Astrocyte of the spinal cord (primary cell): Measurements from ENCODE around the gene USP35.
"Not testable (repeated sequence)": the region's sequence is repeated elsewhere in the genome, so short reads cannot be mapped to it uniquely, and the experiment has no call there.

Experiments used
- DNase-seq: peaks from one replicate; pipeline ENCODE4 v3.0.0; 2011; ENCODE audit warnings: low read depth, low spot score
- H3K4me3 ChIP-seq: 2 replicates; pipeline ENCODE4 v1.5.1; 2011; ENCODE audit warnings: low read depth, mild to moderate bottlenecking, low read length, moderate library complexity
- CTCF ChIP-seq: IDR thresholded peaks from 2 replicates; pipeline ENCODE4 v1.5.1; 2012; ENCODE audit warnings: low read depth, mild to moderate bottlenecking, low read length, inconsistent platforms
- in situ Hi-C: cut with HindIII; loops from 2 replicates; pipeline ENCODE4 v1.10.0; 2017; ENCODE audit warnings: low sequenced_read_pairs

The USP35 gene

GRCh38 chr11:78218707-78219492, 30.2 kb downstream of the USP35 start:
- no peak overlapping the region for H3K4me3 ChIP-seq
- no peak for DNase-seq
- in situ Hi-C loops: no loop called here
- TF ChIP-seq CTCF: no peak

GRCh38 chr11:78219493-78220217, 30.9 kb downstream of the USP35 start:
- no peak for TF ChIP-seq CTCF
- DNase-seq: no peak
- in situ Hi-C loops: no loop called here
- no peak overlapping the region for H3K4me3 ChIP-seq

- H3K4me3 ChIP-seq: no peak overlapping the region
- no peak for DNase-seq
- in situ Hi-C loops: no loop called here
- no peak for TF ChIP-seq CTCF
These were observed 31.8 kb downstream of the USP35 start for GRCh38 chr11:78220218-78221157.

- DNase-seq: no peak
- TF ChIP-seq CTCF: no peak
- H3K4me3 ChIP-seq: no peak overlapping the region
- in situ Hi-C loops: no loop called here
These were observed 32.9 kb downstream of the USP35 start for GRCh38 chr11:78221396-78222315.

- DNase-seq, H3K4me3 ChIP-seq, in situ Hi-C loops: not testable (repeated sequence)
These were observed 34.0 kb downstream of the USP35 start for GRCh38 chr11:78222726-78223125.

- in situ Hi-C loops: no loop called here
- no peak for DNase-seq
- no peak overlapping the region for H3K4me3 ChIP-seq
- TF ChIP-seq CTCF: no peak
These were observed 34.7 kb downstream of the USP35 start for GRCh38 chr11:78223320-78223954.
